Keratinocyte (primary cell): ENCODE measurements around the gene MAN1C1.

Experiments used
- CTCF ChIP-seq, 3 experiments: IDR thresholded peaks in 1 of 3; conservative IDR thresholded peaks in 1 of 3; optimal IDR thresholded peaks in 1 of 3; 2 replicates in 2 of 3; 3 replicates in 1 of 3; pipeline versions ENCODE3 to v1.5.1; 2011; ENCODE audit warnings: low read length in 3 of 3, mild to moderate bottlenecking in 3 of 3, moderate library complexity in 2 of 3, control low read depth in 1 of 3, inconsistent platforms in 1 of 3; ENCODE audit not compliant: insufficient read depth in 2 of 3; ENCODE audit errors: extremely low read depth in 1 of 3
- EZH2 ChIP-seq: IDR thresholded peaks from one replicate; pipeline ENCODE4 v1.6.1; 2012; ENCODE audit warnings: inconsistent platforms, mild to moderate bottlenecking, low read length, moderate library complexity

DNA sequence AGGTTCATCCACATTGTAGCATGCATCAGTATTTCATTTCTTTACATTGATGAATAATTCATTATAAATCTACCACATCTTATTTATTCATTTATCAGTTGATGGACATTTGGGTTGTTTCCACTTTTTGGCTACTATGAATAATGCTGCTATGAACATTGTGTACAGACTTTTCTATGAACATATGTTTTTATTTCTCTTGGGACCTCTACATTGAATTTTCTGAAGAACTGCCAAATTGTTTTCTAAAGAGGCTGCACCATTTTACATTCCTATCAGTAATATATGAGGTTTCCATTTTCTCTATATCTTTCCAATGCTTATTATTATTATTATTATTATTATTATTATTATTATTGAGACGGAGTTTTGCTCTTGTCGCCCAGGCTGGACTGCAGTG, 102.1 kb downstream of the MAN1C1 start:
- TF ChIP-seq CTCF (optimal IDR thresholded peaks at IDR 0.05 in 1 of 3, IDR thresholded peaks at IDR 0.05 in 1 of 3, conservative IDR thresholded peaks at IDR 0.05 in 1 of 3; ENCODE audit: extremely low read depth in 1 of 3, insufficient read depth in 2 of 3, low read length in 3 of 3) (no peak), EZH2 (no peak)
